ENCODE measurements around the gene THRA. TPM values are rescaled to one million over a fixed set of nuclear protein-coding genes. Genes with fewer than 3 reads are reported as not detected.

The THRA gene
- total and polyA plus RNA-seq, 9 of the 15 experiments (the other 6 are each of a cell fraction or from before 2014, with no cell fraction given): 0.34 to 23.4 (median 12.7) TPM

GRCh38 chr17:40122999-40123810 lies 60.4 kb downstream of the THRA start:
- Histone ChIP-seq H3K9me1 (ENCODE audit: control insufficient read depth, insufficient read depth, low read length) (no peaks in the 10 kb centered on the region), H3K27ac (ENCODE audit: extremely low read depth, low read depth, low read length) (peak overlapping the region; percentile 95), H3K79me2 (ENCODE audit: control insufficient read depth, insufficient read depth, low read length) (peaks cover 70% of the 10 kb centered on the region), H3K9ac (ENCODE audit: insufficient read depth in 1 of 2, low read depth in 2 of 2, low read length in 2 of 2) (peak overlapping the region; percentile 73 to 96), H3K9me3 (replicated peaks; ENCODE audit: control insufficient read depth, insufficient read depth, low read depth, low read length) (no peaks in the 10 kb centered on the region), H3K4me3 (peak overlapping the region; percentile 81), H3K4me2 (ENCODE audit: insufficient read depth, low read length) (peak overlapping the region; percentile 89), H2AFZ (ENCODE audit: low read depth, low read length) (peak overlapping the region; percentile 12; the same call in 1 of the 2 replicates), H3K27me3 (ENCODE audit: control insufficient read depth in 2 of 2, insufficient read depth in 2 of 2, low read length in 2 of 2) (no peaks in the 10 kb centered on the region), H3K4me1 (replicated peaks in 1 of 2; ENCODE audit: control insufficient read depth in 2 of 2, insufficient read depth in 2 of 2, low read length in 2 of 2) (peaks cover 15 to 25% of the 10 kb centered on the region in 2 experiments; a peak in 4 of 5 replicates), H3K36me3 (ENCODE audit: control insufficient read depth, insufficient read depth, low read length) (peaks cover 35% of the 10 kb centered on the region), H4K20me1 (replicated peaks; ENCODE audit: control insufficient read depth, insufficient read depth, low read length) (no peaks in the 10 kb centered on the region; the same call in 1 of the 2 replicates)
- intact Hi-C loops (cut with micrococcal nuclease): no loop called here
- under 1% methylated on average over 41 of the region's 43 CpGs for WGBS (ENCODE audit: insufficient coverage, low coverage, missing lambda C conversion rate)
- no TSS peak for BruUV-seq (replicated peaks)
- in situ Hi-C loops (cut with MboI): no loop called here
- ChIA-PET POLR2A (interaction anchor here (0.6 to 5.4 kb wide), 14 partner anchors 10 to 340 kb away, joined by 3 to 57 read pairs (median 5); partner anchors contain the start of genes CASC3 and NR1D1), CTCF (ENCODE audit: low intra/inter-chr PET ratio) (no interaction called here)
- peak; percentile 41 for ATAC-seq
- peak; percentile 61 to 74 (median 72) for DNase-seq (ENCODE audit: extremely low read depth in 1 of 4, low spot score in 3 of 4)
- peak; percentile 81 for FAIRE-seq
- TF ChIP-seq BRF2 (IDR thresholded peaks at IDR 0.05; ENCODE audit: borderline replicate concordance, insufficient read depth, insufficient read length) (no peak), RREB1 (CRISPR knock-in tag; IDR thresholded peaks at IDR 0.05) (no peak), STAT5A (IDR thresholded peaks at IDR 0.05; ENCODE audit: borderline replicate concordance, low read length) (peak; percentile 39; the same call in 1 of the 2 replicates), GTF3C2 (IDR thresholded peaks at IDR 0.05; ENCODE audit: borderline replicate concordance, extremely low read depth, insufficient read length) (no peak), KDM4B (IDR thresholded peaks at IDR 0.05; ENCODE audit: borderline replicate concordance in 2 of 2, low read depth in 1 of 2) (no peak), SP2 (IDR thresholded peaks at IDR 0.05; ENCODE audit: extremely low read depth, low read depth, low read length, poor library complexity, severe bottlenecking) (no peak)

Data from K562 (cell line).